ENCODE results near the gene AUH. TPM values are rescaled to one million over a fixed set of nuclear protein-coding genes. Genes with fewer than 3 reads are reported as not detected.

AUH gene
- total RNA-seq, 4 donors from 2014 or later: 37.1 to 59.9 (median 49.7) TPM

- H3K4me3 ChIP-seq: no peak overlapping the region
- peak in 1 of 3 donors; percentile 44 for DNase-seq
- peak overlapping the region; percentile 77 to 82 (median 79) for H3K27ac ChIP-seq
- no peaks in the 10 kb centered on the region for H3K36me3 ChIP-seq
- H3K9me3 ChIP-seq: no peaks in the 10 kb centered on the region
- peaks cover 3 to 43% (median 15%) of the 10 kb centered on the region in 4 donors for H3K4me1 ChIP-seq
- TF ChIP-seq CTCF (IDR thresholded peaks at IDR 0.05) (no peak), POLR2A (IDR thresholded peaks at IDR 0.05) (no peak)
- H3K27me3 ChIP-seq: no peaks in the 10 kb centered on the region
These were observed 152.9 kb downstream of the AUH start for GRCh38 chr9:91208837-91209236.

- Histone ChIP-seq H3K27ac (peak overlapping the region; percentile 77 to 82 (median 79)), H3K9me3 (no peaks in the 10 kb centered on the region), H3K36me3 (no peaks in the 10 kb centered on the region), H3K4me3 (no peak overlapping the region), H3K4me1 (peaks cover 3 to 43% (median 15%) of the 10 kb centered on the region in 4 donors), H3K27me3 (no peaks in the 10 kb centered on the region)
- DNase-seq: peak in 1 of 3 donors; percentile 43
- TF ChIP-seq POLR2A (IDR thresholded peaks at IDR 0.05): no peak
- TF ChIP-seq CTCF (IDR thresholded peaks at IDR 0.05): no peak
These were observed 153.3 kb downstream of the AUH start for GRCh38 chr9:91208419-91208745.

- TF ChIP-seq CTCF (IDR thresholded peaks at IDR 0.05) (no peak), POLR2A (IDR thresholded peaks at IDR 0.05) (no peak)
- Histone ChIP-seq H3K36me3 (no peaks in the 10 kb centered on the region), H3K4me3 (no peak overlapping the region), H3K27me3 (no peaks in the 10 kb centered on the region), H3K4me1 (peaks cover 3 to 40% (median 15%) of the 10 kb centered on the region in 4 donors), H3K27ac (peak overlapping the region; percentile 77 to 82 (median 79)), H3K9me3 (no peaks in the 10 kb centered on the region)
- no peak for DNase-seq
These were observed 153.8 kb downstream of the AUH start for GRCh38 chr9:91207729-91208418.

GRCh38 chr9:91207397-91207728 is 154.4 kb downstream of the AUH start:
- DNase-seq: no peak
- peaks cover 3 to 37% (median 15%) of the 10 kb centered on the region in 4 donors for H3K4me1 ChIP-seq

GRCh38 chr9:91206806-91207205 is 154.9 kb downstream of the AUH start:
- no peak for DNase-seq
- H3K4me1 ChIP-seq: peaks cover 3 to 32% (median 14%) of the 10 kb centered on the region in 4 donors
- TF ChIP-seq CTCF (IDR thresholded peaks at IDR 0.05) (no peak), POLR2A (IDR thresholded peaks at IDR 0.05) (no peak)
- H3K27ac ChIP-seq: peak overlapping the region; percentile 77 to 82 (median 79)
- no peaks in the 10 kb centered on the region for H3K27me3 ChIP-seq
- H3K9me3 ChIP-seq: no peaks in the 10 kb centered on the region
- no peak overlapping the region for H3K4me3 ChIP-seq
- H3K36me3 ChIP-seq: no peaks in the 10 kb centered on the region

More at GRCh38 chr9:91207397-91207728, 154.4 kb downstream of the AUH start:
- Histone ChIP-seq H3K4me3 (no peak overlapping the region), H3K27ac (peak overlapping the region; percentile 77 to 82 (median 79)), H3K27me3 (no peaks in the 10 kb centered on the region), H3K9me3 (no peaks in the 10 kb centered on the region), H3K36me3 (no peaks in the 10 kb centered on the region)
- TF ChIP-seq POLR2A (IDR thresholded peaks at IDR 0.05) (no peak), CTCF (IDR thresholded peaks at IDR 0.05) (no peak)

All from Peyer's patch (tissue), 4 donors.